Trophoblast cell (in vitro differentiated cells and primary cell): Measurements from ENCODE around the gene GLRX.

Experiments
- DNase-seq, 2 donors: peaks; one replicate each; pipeline ENCODE4 v3.0.0-alpha.2; 2016
- H2AFZ ChIP-seq: 2 replicates; pipeline ENCODE4 v1.6.1; 2013; ENCODE audit warnings: low read length, moderate library complexity, mild to moderate bottlenecking; ENCODE audit not compliant: insufficient read depth, poor library complexity
- H2AK5ac ChIP-seq: 2 replicates; pipeline ENCODE4 v1.6.1; 2013; ENCODE audit warnings: mild to moderate bottlenecking, low read length
- H2BK120ac ChIP-seq: 2 replicates; pipeline ENCODE4 v1.6.1; 2013; ENCODE audit warnings: low read length, mild to moderate bottlenecking, moderate library complexity; ENCODE audit not compliant: insufficient read depth, poor library complexity
- H2BK12ac ChIP-seq: 2 replicates; pipeline ENCODE4 v1.6.1; 2013; ENCODE audit warnings: mild to moderate bottlenecking, low read length, moderate library complexity
- H2BK5ac ChIP-seq: 2 replicates; pipeline ENCODE4 v1.6.1; 2013; ENCODE audit warnings: low read length, low read depth, moderate library complexity, mild to moderate bottlenecking; ENCODE audit not compliant: poor library complexity
- H3K14ac ChIP-seq: 2 replicates; pipeline ENCODE4 v1.6.1; 2013; ENCODE audit warnings: mild to moderate bottlenecking, low read length
- H3K18ac ChIP-seq: 2 replicates; pipeline ENCODE4 v1.6.1; 2013; ENCODE audit warnings: mild to moderate bottlenecking, low read length
- H3K23ac ChIP-seq: 2 replicates; pipeline ENCODE4 v1.6.1; 2013; ENCODE audit warnings: low read length
- H3K27ac ChIP-seq: 2 replicates; pipeline ENCODE4 v1.5.1; 2013; ENCODE audit warnings: low read depth, mild to moderate bottlenecking, inconsistent platforms, low read length, moderate library complexity
- H3K27me3 ChIP-seq: 2 replicates; pipeline ENCODE4 v1.6.1; 2013; ENCODE audit warnings: inconsistent platforms, mild to moderate bottlenecking, low read length, moderate library complexity; ENCODE audit not compliant: insufficient read depth
- H3K36me3 ChIP-seq, 2 experiments: 1 replicate in 1 of 2; 2 replicates in 1 of 2; pipeline ENCODE4 v1.6.1; 2013; ENCODE audit warnings: low read length in 2 of 2, mild to moderate bottlenecking in 2 of 2, moderate library complexity in 1 of 2; ENCODE audit not compliant: insufficient read depth in 2 of 2, control insufficient read depth in 1 of 2
- H3K4ac ChIP-seq: 2 replicates; pipeline ENCODE4 v1.6.1; 2013; ENCODE audit warnings: low read depth, mild to moderate bottlenecking, low read length, moderate library complexity
- H3K4me1 ChIP-seq, 2 experiments: 1 replicate in 1 of 2; 2 replicates in 1 of 2; pipeline ENCODE4 v1.6.1; 2013; ENCODE audit warnings: low read length in 2 of 2, mild to moderate bottlenecking in 2 of 2, moderate library complexity in 1 of 2; ENCODE audit not compliant: insufficient read depth in 2 of 2, control insufficient read depth in 1 of 2
- H3K4me2 ChIP-seq: 2 replicates; pipeline ENCODE4 v1.6.1; 2013; ENCODE audit warnings: inconsistent platforms, mild to moderate bottlenecking, low read length, moderate library complexity
- H3K4me3 ChIP-seq: 2 replicates; pipeline ENCODE4 v1.5.1; 2013; ENCODE audit warnings: mild to moderate bottlenecking, low read depth, low read length, inconsistent platforms
- H3K79me1 ChIP-seq: one replicate; pipeline ENCODE4 v1.6.1; 2013; ENCODE audit warnings: low read length
- H3K79me2 ChIP-seq: 2 replicates; pipeline ENCODE4 v1.6.1; 2013; ENCODE audit warnings: low read length, mild to moderate bottlenecking; ENCODE audit not compliant: control insufficient read depth, insufficient read depth, poor library complexity
- H3K9ac ChIP-seq: 2 replicates; pipeline ENCODE4 v1.6.1; 2013; ENCODE audit warnings: mild to moderate bottlenecking, low read length
- H3K9me3 ChIP-seq: 2 replicates; pipeline ENCODE4 v1.6.1; 2013; ENCODE audit warnings: low read depth, mild to moderate bottlenecking, control low read depth, inconsistent platforms, low read length; ENCODE audit not compliant: insufficient read depth
- H4K12ac ChIP-seq: 2 replicates; pipeline ENCODE4 v1.6.1; 2013; ENCODE audit warnings: low read depth, mild to moderate bottlenecking, low read length, moderate library complexity
- H4K8ac ChIP-seq: 2 replicates; pipeline ENCODE4 v1.6.1; 2013; ENCODE audit warnings: low read depth, mild to moderate bottlenecking, low read length, moderate library complexity
- H4K91ac ChIP-seq: one replicate; pipeline ENCODE4 v1.6.1; 2013; ENCODE audit warnings: low read depth, mild to moderate bottlenecking, low read length, moderate library complexity
- WGBS: extraction: QIAGEN DNeasy Blood & Tissue Kit; methylation state at CpG from one replicate; pipeline ENCODE4 v1.1.7; 2013; ENCODE audit warnings: missing lambda C conversion rate; ENCODE audit not compliant: insufficient read length, insufficient coverage; ENCODE audit errors: extremely low coverage; 5-methylcytosine and 5-hydroxymethylcytosine counted together

The GLRX gene

GRCh38 chr5:95797301-95797700 is 25.2 kb downstream of the GLRX start:
- H3K27ac ChIP-seq: no peak overlapping the region
- no peak overlapping the region for H3K14ac ChIP-seq
- no peak overlapping the region for H4K91ac ChIP-seq
- no peak overlapping the region for H3K23ac ChIP-seq
- H3K18ac ChIP-seq: no peak overlapping the region
- no peak overlapping the region for H3K4me3 ChIP-seq
- no peak overlapping the region for H3K4me2 ChIP-seq
- peaks cover 7 to 16% of the 10 kb centered on the region in 2 experiments for H3K4me1 ChIP-seq
- no peak overlapping the region for H2AFZ ChIP-seq
- no peak overlapping the region for H2AK5ac ChIP-seq
- DNase-seq: peak; percentile 74 to 94
- H3K9me3 ChIP-seq: no peaks in the 10 kb centered on the region
- peaks cover 10% of the 10 kb centered on the region for H3K79me1 ChIP-seq
- no peak overlapping the region for H4K8ac ChIP-seq
- no peaks in the 10 kb centered on the region for H3K27me3 ChIP-seq
- H2BK120ac ChIP-seq: no peak overlapping the region
- no peak overlapping the region for H2BK5ac ChIP-seq
- H3K4ac ChIP-seq: no peak overlapping the region
- no peak overlapping the region for H4K12ac ChIP-seq
- H3K9ac ChIP-seq: no peak overlapping the region
- H2BK12ac ChIP-seq: no peak overlapping the region
- no peaks in the 10 kb centered on the region for H3K79me2 ChIP-seq
- WGBS: no CpG with 5 or more reads among the region's 3 CpGs
- peaks cover 7 to 20% of the 10 kb centered on the region in 2 experiments for H3K36me3 ChIP-seq

GRCh38 chr5:95794070-95794516 is 28.4 kb downstream of the GLRX start:
- no CpG with 5 or more reads among the region's 3 CpGs for WGBS
- H3K4me3 ChIP-seq: no peak overlapping the region

GRCh38 chr5:95791751-95792150 is 30.8 kb downstream of the GLRX start:
- Histone ChIP-seq H3K4ac (no peak overlapping the region), H2AFZ (no peak overlapping the region), H3K27ac (peak overlapping the region; percentile 99), H2BK120ac (peak overlapping the region; percentile 77), H3K4me3 (no peak overlapping the region), H3K4me2 (no peak overlapping the region), H3K9me3 (no peaks in the 10 kb centered on the region), H3K9ac (no peak overlapping the region), H4K12ac (no peak overlapping the region), H2BK12ac (no peak overlapping the region), H3K18ac (no peak overlapping the region), H3K79me1 (peaks cover 21% of the 10 kb centered on the region), H3K36me3 (peaks cover 12 to 28% of the 10 kb centered on the region in 2 experiments), H2AK5ac (no peak overlapping the region), H4K91ac (peak overlapping the region; percentile 79), H3K14ac (no peak overlapping the region), H3K4me1 (peaks cover 10 to 20% of the 10 kb centered on the region in 2 experiments), H3K27me3 (no peaks in the 10 kb centered on the region), H3K79me2 (peaks cover 1% of the 10 kb centered on the region), H3K23ac (no peak overlapping the region), H4K8ac (peak overlapping the region; percentile 5), H2BK5ac (peak overlapping the region; percentile 87)
- WGBS: no CpG with 5 or more reads among the region's 6 CpGs
- DNase-seq: peak; percentile 96 to 98

More at GRCh38 chr5:95794070-95794516, 28.4 kb downstream of the GLRX start:
- Histone ChIP-seq H3K14ac (peak overlapping the region; percentile 90), H4K12ac (peak overlapping the region; percentile 43), H3K79me2 (peaks cover 1% of the 10 kb centered on the region), H3K79me1 (peaks cover 21% of the 10 kb centered on the region), H3K9ac (no peak overlapping the region), H4K91ac (peak overlapping the region; percentile 89), H4K8ac (peak overlapping the region; percentile 77), H3K4me2 (no peak overlapping the region), H2BK5ac (peak overlapping the region; percentile 89), H3K27me3 (no peaks in the 10 kb centered on the region), H3K23ac (no peak overlapping the region), H3K27ac (peak overlapping the region; percentile 85), H3K9me3 (no peaks in the 10 kb centered on the region), H2AK5ac (peak overlapping the region; percentile 79), H2BK12ac (peak overlapping the region; percentile 98), H3K18ac (peak overlapping the region; percentile 90), H3K4me1 (peaks cover 10 to 23% of the 10 kb centered on the region in 2 experiments), H3K36me3 (peaks cover 10 to 26% of the 10 kb centered on the region in 2 experiments), H2BK120ac (peak overlapping the region; percentile 96), H2AFZ (no peak overlapping the region), H3K4ac (no peak overlapping the region)
- peak in 1 of 2 donors; percentile 87 for DNase-seq

GRCh38 chr5:95788493-95788892 is 34.0 kb downstream of the GLRX start:
- H3K4me1 ChIP-seq: peaks cover 5 to 13% of the 10 kb centered on the region in 2 experiments
- H3K18ac ChIP-seq: no peak overlapping the region
- no peak overlapping the region for H2BK120ac ChIP-seq
- WGBS: no CpG with 5 or more reads among the region's 8 CpGs
- no peak overlapping the region for H3K4me3 ChIP-seq
- peaks cover 14% of the 10 kb centered on the region for H3K79me1 ChIP-seq
- no peak overlapping the region for H4K8ac ChIP-seq
- H3K9ac ChIP-seq: no peak overlapping the region
- no peak overlapping the region for H2BK5ac ChIP-seq
- no peak overlapping the region for H2AFZ ChIP-seq
- no peak overlapping the region for H4K91ac ChIP-seq
- DNase-seq: peak in 1 of 2 donors; percentile 61
- H3K36me3 ChIP-seq: peaks cover 9 to 26% of the 10 kb centered on the region in 2 experiments
- H2AK5ac ChIP-seq: no peak overlapping the region
- H3K23ac ChIP-seq: no peak overlapping the region
- H3K14ac ChIP-seq: no peak overlapping the region
- no peaks in the 10 kb centered on the region for H3K9me3 ChIP-seq
- H3K4me2 ChIP-seq: no peak overlapping the region
- H3K79me2 ChIP-seq: peaks cover 1% of the 10 kb centered on the region
- H3K4ac ChIP-seq: no peak overlapping the region
- H3K27me3 ChIP-seq: no peaks in the 10 kb centered on the region
- H4K12ac ChIP-seq: no peak overlapping the region
- peak overlapping the region; percentile 13 for H3K27ac ChIP-seq
- H2BK12ac ChIP-seq: no peak overlapping the region
